Psoas muscle (tissue), 8 donors: ENCODE measurements around the gene SEPTIN2. TPM values are rescaled to one million over a fixed set of nuclear protein-coding genes. Genes with fewer than 3 reads are reported as not detected.

Experiments used
- ATAC-seq, 4 donors: fragments of 200-7000 bp; cut with Tn5 transposase; one replicate each; pipeline ENCODE4 v1.9.1; 2020; ENCODE audit warnings: moderate library complexity in 3 of 4, mild to moderate bottlenecking in 2 of 4
- DNase-seq, 2 donors: peaks; one replicate each; pipeline ENCODE4 v3.0.0-alpha.2; 2020
- H3K27ac ChIP-seq: fragments of 200-600 bp; one replicate; pipeline ENCODE4 v1.8.0; 2022
- H3K27me3 ChIP-seq, 3 donors: fragments of 200-600 bp in 1 of 3; one replicate each; pipeline versions ENCODE4 v1.6.1 to v1.8.0; 2013 to 2022; ENCODE audit warnings: low read length in 2 of 3, mild to moderate bottlenecking in 2 of 3, moderate library complexity in 1 of 3; ENCODE audit not compliant: insufficient read depth in 3 of 3
- H3K36me3 ChIP-seq, 2 donors: fragments of 200-600 bp in 1 of 2; one replicate each; pipeline versions ENCODE4 v1.6.1 to v1.8.0; 2013 to 2022; ENCODE audit warnings: low read depth in 1 of 2, mild to moderate bottlenecking in 1 of 2, moderate library complexity in 1 of 2; ENCODE audit not compliant: insufficient read depth in 1 of 2
- H3K4me1 ChIP-seq: fragments of 200-600 bp; one replicate; pipeline ENCODE4 v1.8.0; 2022
- H3K4me3 ChIP-seq: fragments of 200-600 bp; one replicate; pipeline ENCODE4 v1.8.0; 2022; ENCODE audit warnings: mild to moderate bottlenecking
- H3K9me3 ChIP-seq: fragments of 200-600 bp; one replicate; pipeline ENCODE4 v1.8.0; 2022
- CTCF ChIP-seq: fragments of 200-600 bp; IDR thresholded peaks from one replicate; pipeline ENCODE4 v1.8.0; 2022; ENCODE audit warnings: antibody characterized with exemption
- WGBS, 3 donors: extraction: QIAGEN DNeasy Blood & Tissue Kit; methylation state at CpG; one replicate each; pipeline versions ENCODE4 v1.1.6 to v1.1.7; 2013; 5-methylcytosine and 5-hydroxymethylcytosine counted together
- intact Hi-C, 2 donors: fragments of 100-400 bp; cut with DNase I; formaldehyde crosslinking; loops; one replicate each; pipeline versions ENCODE4 v1.11.0 to v1.14.2; 2022
- polyA plus RNA-seq, 3 donors: library from polyadenylated mRNA; stranded (reverse); fragments of 200-250 nt; gene quantifications; one replicate each; pipeline ENCODE4 v1.2.3, GENCODE V29; 2013
- total RNA-seq, 4 donors: library from RNA; stranded (reverse); fragmentation: NEBNext Ultra II Directional in 2 of 4; extraction: Animal tissue kit (Norgen Biotek cat#: 25700) in 2 of 4; gene quantifications; one replicate each; pipeline versions ENCODE4 v1.2.1 to v1.2.4, GENCODE V29; 2021 to 2023
- donor health status: healthy with polysubstance abuse.
- donor health status: DM: no; HTN: no; CAD: no; lungs with moderate emphysema.
- donor health status: Bipolar disorder and iron deficiency.
- donor health status: healthy.
- donor health status: DM: yes; HTN: yes; CAD: no.
- donor health status: DM: no; HTN: no; CAD: no.
- donor health status: DM: no; HTN: no; CAD: no.
- donor health status: DM: yes; HTN: yes; CAD: no.

The SEPTIN2 gene
- total and polyA plus RNA-seq, 7 donors = 68.8 to 161 (median 122) TPM

GRCh38 chr2:241295326-241296095 is 20.2 kb upstream of the SEPTIN2 start:
- no peak overlapping the region for H3K4me3 ChIP-seq
- H3K27ac ChIP-seq = no peak overlapping the region
- H3K9me3 ChIP-seq = no peaks in the 10 kb centered on the region
- no peak for ATAC-seq
- TF ChIP-seq CTCF = no peak
- no peaks in the 10 kb centered on the region for H3K36me3 ChIP-seq
- intact Hi-C loops = no loop called here
- H3K27me3 ChIP-seq = no peaks in the 10 kb centered on the region
- peaks cover 41% of the 10 kb centered on the region for H3K4me1 ChIP-seq
- 51 to 64% (median 58%) methylated on average over 7 of the region's 7 CpGs for WGBS, 3 donors
- DNase-seq = no peak

GRCh38 chr2:241296767-241297166 is 19.0 kb upstream of the SEPTIN2 start:
- Histone ChIP-seq H3K4me1 (peaks cover 42% of the 10 kb centered on the region), H3K4me3 (no peak overlapping the region), H3K27me3 (no peaks in the 10 kb centered on the region), H3K27ac (peak overlapping the region; percentile 30), H3K36me3 (no peaks in the 10 kb centered on the region), H3K9me3 (no peaks in the 10 kb centered on the region)
- DNase-seq = no peak
- TF ChIP-seq CTCF = no peak
- peak; percentile 40 to 78 (median 74) for ATAC-seq
- intact Hi-C loops = no loop called here
- WGBS, 3 donors = 57 to 86% (median 60%) methylated on average over 8 of the region's 8 CpGs

DNA sequence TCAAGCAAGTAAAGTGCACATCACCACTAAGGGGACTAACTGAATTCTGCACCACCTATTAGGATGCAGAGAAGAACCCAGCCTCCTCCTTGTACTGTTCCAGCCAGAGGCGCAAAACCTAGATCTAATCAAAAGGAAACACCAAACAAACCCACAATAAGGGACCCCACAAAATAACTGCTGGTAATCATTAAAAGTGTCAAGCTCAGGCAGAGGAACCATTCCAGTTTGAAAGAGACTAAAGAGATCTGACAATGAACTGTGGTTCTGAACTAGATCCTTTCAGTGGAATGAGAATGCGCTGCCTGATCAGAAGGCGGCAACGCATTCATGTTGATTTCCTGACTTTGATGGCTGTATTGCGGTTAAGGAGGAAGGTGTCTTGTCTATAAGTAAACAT is 17.1 kb upstream of the SEPTIN2 start:
- ATAC-seq (no peak), DNase-seq (no peak)
- intact Hi-C loops = no loop called here
- TF ChIP-seq CTCF = no peak
- Histone ChIP-seq H3K36me3 (no peaks in the 10 kb centered on the region), H3K27ac (no peak overlapping the region), H3K4me1 (peaks cover 51% of the 10 kb centered on the region), H3K27me3 (no peaks in the 10 kb centered on the region), H3K4me3 (no peak overlapping the region), H3K9me3 (no peaks in the 10 kb centered on the region)
- 89 to 95% (median 90%) methylated on average over 5 of the region's 5 CpGs for WGBS, 3 donors

DNA sequence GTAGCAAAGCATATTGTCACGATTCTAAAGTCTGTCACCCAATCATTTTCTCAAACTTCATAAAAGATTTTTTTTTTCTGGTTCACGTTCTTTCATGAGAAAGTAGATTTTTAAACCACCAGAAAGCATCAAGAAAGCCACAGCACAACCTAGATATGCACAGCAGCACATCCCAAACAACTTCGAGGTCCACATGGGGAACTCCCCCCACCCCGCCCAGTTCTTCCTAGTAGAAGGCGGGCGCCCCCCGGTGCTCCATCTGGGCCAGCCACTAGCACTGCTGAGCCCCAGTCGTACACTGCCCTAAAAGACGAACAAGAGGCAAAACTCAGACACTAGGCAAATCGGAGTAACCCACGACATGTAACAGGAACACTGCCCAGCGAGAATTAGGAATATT is 15.7 kb upstream of the SEPTIN2 start:
- no peak overlapping the region for H3K4me3 ChIP-seq
- H3K36me3 ChIP-seq = no peaks in the 10 kb centered on the region
- DNase-seq = no peak
- no peak for ATAC-seq
- no peaks in the 10 kb centered on the region for H3K27me3 ChIP-seq
- H3K9me3 ChIP-seq = no peaks in the 10 kb centered on the region
- TF ChIP-seq CTCF = no peak
- H3K4me1 ChIP-seq = peaks cover 58% of the 10 kb centered on the region
- 73 to 78% (median 75%) methylated on average over 12 of the region's 12 CpGs for WGBS, 3 donors
- intact Hi-C loops = no loop called here
- H3K27ac ChIP-seq = no peak overlapping the region

- Histone ChIP-seq H3K27ac (no peak overlapping the region), H3K36me3 (no peaks in the 10 kb centered on the region), H3K27me3 (no peaks in the 10 kb centered on the region), H3K9me3 (no peaks in the 10 kb centered on the region), H3K4me1 (peaks cover 58% of the 10 kb centered on the region), H3K4me3 (no peak overlapping the region)
- no peak for DNase-seq
- no peak for ATAC-seq
- no peak for TF ChIP-seq CTCF
- intact Hi-C loops = no loop called here
- WGBS, 3 donors = 84 to 91% (median 86%) methylated on average over 3 of the region's 3 CpGs
Observed at GRCh38 chr2:241302083-241302482, 13.6 kb upstream of the SEPTIN2 start.
